Osteoblast (primary cell): ENCODE data around the gene PEX12. TPM values are rescaled to one million over a fixed set of nuclear protein-coding genes. Genes with fewer than 3 reads are reported as not detected.

Source experiments
- DNase-seq: peaks from one replicate; pipeline ENCODE4 v3.0.0; 2011; ENCODE audit warnings: low spot score, mixed read lengths; ENCODE audit not compliant: insufficient read length; ENCODE audit errors: missing footprints
- H2AFZ ChIP-seq: 2 replicates; pipeline ENCODE4 v1.6.0; 2011; ENCODE audit warnings: mild to moderate bottlenecking, low read length
- H3K27ac ChIP-seq: 2 replicates; pipeline ENCODE4 v1.5.1; 2011; ENCODE audit warnings: mild to moderate bottlenecking, low read depth, low read length, moderate library complexity
- H3K27me3 ChIP-seq: 2 replicates; pipeline ENCODE4 v1.6.0; 2012; ENCODE audit warnings: mild to moderate bottlenecking, control low read depth, inconsistent platforms, low read length, moderate library complexity; ENCODE audit not compliant: insufficient read depth
- H3K36me3 ChIP-seq: 2 replicates; pipeline ENCODE4 v1.5.1; 2011; ENCODE audit warnings: mild to moderate bottlenecking, low read length, control low read depth, moderate library complexity; ENCODE audit not compliant: insufficient read depth
- H3K4me1 ChIP-seq: 2 replicates; pipeline ENCODE4 v1.5.1; 2011; ENCODE audit warnings: mild to moderate bottlenecking, low read length, control low read depth, moderate library complexity; ENCODE audit not compliant: insufficient read depth
- H3K4me2 ChIP-seq: 2 replicates; pipeline ENCODE4 v1.6.0; 2011; ENCODE audit warnings: mild to moderate bottlenecking, low read length; ENCODE audit not compliant: insufficient read depth
- H3K4me3 ChIP-seq: fragments of 200-600 bp; sonication (generic); 3 replicates; pipeline ENCODE4 v1.5.1; 2012; ENCODE audit warnings: mild to moderate bottlenecking, low read length, inconsistent platforms; ENCODE audit not compliant: insufficient read depth
- H3K79me2 ChIP-seq: 2 replicates; pipeline ENCODE4 v1.6.0; 2012; ENCODE audit warnings: mild to moderate bottlenecking, low read length, control low read depth, inconsistent platforms; ENCODE audit not compliant: insufficient read depth
- H3K9me3 ChIP-seq: 2 replicates; pipeline ENCODE4 v1.5.1; 2011; ENCODE audit warnings: low read depth, low read length, control low read depth
- H4K20me1 ChIP-seq: 2 replicates; pipeline ENCODE4 v1.6.0; 2012; ENCODE audit warnings: mild to moderate bottlenecking, low read length, control low read depth; ENCODE audit not compliant: insufficient read depth
- total RNA-seq: library from RNA; depleted of rRNA; stranded (reverse); fragments of >200 nt; gene quantifications from 2 replicates; pipeline ENCODE4 v1.2.3, GENCODE V29; 2012
- TF ChIP-seq, protein P1 (sequence below): IDR thresholded peaks from 2 replicates; pipeline ENCODE4 v1.5.1; 2011; ENCODE audit warnings: mild to moderate bottlenecking, low read depth, low read length, moderate library complexity; ENCODE audit errors: extremely low read depth

PEX12 gene
- total RNA-seq, 1 donor: 8.0 TPM

DNA sequence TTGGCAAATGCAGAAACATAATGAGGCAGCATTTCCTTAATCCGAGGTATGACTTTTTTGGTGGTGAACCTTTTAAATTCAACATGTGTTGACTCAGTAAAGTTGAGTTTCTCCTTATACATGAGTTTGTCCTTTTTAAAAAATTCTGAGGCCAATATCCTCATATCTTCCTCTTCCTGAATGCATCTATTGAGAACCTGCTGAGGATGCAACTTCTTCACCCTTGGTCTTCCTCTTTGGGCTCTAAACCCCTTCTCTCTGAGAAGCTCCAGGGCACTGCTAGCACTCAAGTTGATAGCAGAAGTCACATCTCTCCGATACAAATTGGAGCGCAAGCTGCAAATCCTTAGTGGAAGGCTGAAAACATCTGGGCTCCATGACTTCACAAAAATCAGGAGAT, 21.0 kb downstream of the PEX12 start:
- Histone ChIP-seq H3K4me2 (no peak overlapping the region), H3K79me2 (no peaks in the 10 kb centered on the region), H2AFZ (no peak overlapping the region), H3K4me3 (no peak overlapping the region), H3K27ac (no peak overlapping the region), H3K4me1 (no peaks in the 10 kb centered on the region), H3K27me3 (peaks cover 29% of the 10 kb centered on the region), H3K36me3 (no peaks in the 10 kb centered on the region), H3K9me3 (no peaks in the 10 kb centered on the region), H4K20me1 (no peaks in the 10 kb centered on the region)
- no peak for DNase-seq
- TF ChIP-seq, protein P1, sequence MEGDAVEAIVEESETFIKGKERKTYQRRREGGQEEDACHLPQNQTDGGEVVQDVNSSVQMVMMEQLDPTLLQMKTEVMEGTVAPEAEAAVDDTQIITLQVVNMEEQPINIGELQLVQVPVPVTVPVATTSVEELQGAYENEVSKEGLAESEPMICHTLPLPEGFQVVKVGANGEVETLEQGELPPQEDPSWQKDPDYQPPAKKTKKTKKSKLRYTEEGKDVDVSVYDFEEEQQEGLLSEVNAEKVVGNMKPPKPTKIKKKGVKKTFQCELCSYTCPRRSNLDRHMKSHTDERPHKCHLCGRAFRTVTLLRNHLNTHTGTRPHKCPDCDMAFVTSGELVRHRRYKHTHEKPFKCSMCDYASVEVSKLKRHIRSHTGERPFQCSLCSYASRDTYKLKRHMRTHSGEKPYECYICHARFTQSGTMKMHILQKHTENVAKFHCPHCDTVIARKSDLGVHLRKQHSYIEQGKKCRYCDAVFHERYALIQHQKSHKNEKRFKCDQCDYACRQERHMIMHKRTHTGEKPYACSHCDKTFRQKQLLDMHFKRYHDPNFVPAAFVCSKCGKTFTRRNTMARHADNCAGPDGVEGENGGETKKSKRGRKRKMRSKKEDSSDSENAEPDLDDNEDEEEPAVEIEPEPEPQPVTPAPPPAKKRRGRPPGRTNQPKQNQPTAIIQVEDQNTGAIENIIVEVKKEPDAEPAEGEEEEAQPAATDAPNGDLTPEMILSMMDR: no peak

DNA sequence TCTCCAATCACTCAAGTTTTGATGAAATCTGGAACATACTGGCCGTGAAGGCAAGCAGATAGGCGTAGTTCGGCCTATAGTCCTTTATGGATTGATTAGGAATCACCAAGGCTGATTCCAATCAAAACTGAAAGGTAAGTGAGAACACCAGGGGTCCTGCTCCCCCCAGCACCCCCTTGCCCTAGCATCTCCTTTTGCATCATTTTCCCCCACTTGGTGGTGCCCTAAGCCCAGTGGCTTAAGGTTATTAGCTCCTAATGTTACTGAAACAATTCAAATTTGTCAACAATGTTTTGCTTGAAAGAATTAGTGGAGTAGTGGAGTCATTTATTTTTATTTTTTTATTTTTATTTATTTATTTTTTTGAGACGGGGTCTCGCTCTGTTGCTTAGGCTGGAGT, 22.7 kb downstream of the PEX12 start:
- Histone ChIP-seq H3K4me3 (no peak overlapping the region), H3K27me3 (peaks cover 29% of the 10 kb centered on the region), H3K79me2 (no peaks in the 10 kb centered on the region), H3K27ac (no peak overlapping the region), H3K9me3 (no peaks in the 10 kb centered on the region), H4K20me1 (no peaks in the 10 kb centered on the region), H3K4me2 (no peak overlapping the region), H2AFZ (no peak overlapping the region), H3K4me1 (no peaks in the 10 kb centered on the region), H3K36me3 (no peaks in the 10 kb centered on the region)
- no peak for DNase-seq
- TF ChIP-seq, protein P1: peak; percentile 21

DNA sequence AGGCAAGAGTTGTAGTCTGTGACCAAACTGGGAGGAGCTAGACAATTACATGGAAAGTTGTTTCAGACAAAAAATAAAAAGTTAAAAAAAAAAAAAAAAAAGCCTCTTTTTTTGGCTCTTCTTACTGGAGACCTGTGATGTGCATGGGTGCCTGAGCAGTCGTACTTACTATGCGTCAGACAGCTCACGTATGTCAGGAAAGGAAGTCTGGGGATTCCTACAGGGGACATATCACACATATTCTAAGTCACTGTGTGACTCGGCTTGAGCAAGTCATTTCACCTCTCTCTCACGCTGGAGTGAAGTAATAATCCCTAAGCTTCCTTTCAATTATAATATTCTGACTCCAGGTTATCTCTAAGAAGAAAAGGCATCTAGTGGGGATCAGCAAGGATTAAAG, 23.7 kb downstream of the PEX12 start:
- Histone ChIP-seq H2AFZ (no peak overlapping the region), H3K36me3 (no peaks in the 10 kb centered on the region), H3K4me3 (no peak overlapping the region), H3K27me3 (peaks cover 28% of the 10 kb centered on the region), H3K27ac (no peak overlapping the region), H3K9me3 (no peaks in the 10 kb centered on the region), H3K4me1 (no peaks in the 10 kb centered on the region), H3K79me2 (no peaks in the 10 kb centered on the region), H3K4me2 (no peak overlapping the region), H4K20me1 (no peaks in the 10 kb centered on the region)
- no peak for DNase-seq
- TF ChIP-seq, protein P1: no peak

DNA sequence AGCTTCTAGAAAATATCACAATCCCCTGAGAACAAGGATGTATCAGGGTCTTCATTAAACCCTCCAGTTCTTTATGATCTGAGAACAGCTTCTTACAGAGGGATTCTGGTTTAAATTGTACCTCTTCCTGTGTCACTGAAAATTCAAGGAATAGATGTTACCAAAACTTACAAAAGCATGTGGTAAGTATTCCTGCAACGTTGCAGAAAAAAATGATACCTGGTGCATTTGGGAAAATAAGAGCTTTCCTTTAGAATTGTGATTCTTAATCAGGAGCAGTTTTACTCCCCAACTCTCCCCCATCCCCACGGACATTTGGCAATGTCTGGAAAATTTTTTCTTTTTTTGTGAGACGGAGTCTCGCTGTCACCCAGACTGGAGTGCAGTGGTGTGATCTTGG, 25.1 kb downstream of the PEX12 start:
- H3K79me2 ChIP-seq: no peaks in the 10 kb centered on the region
- H4K20me1 ChIP-seq: no peaks in the 10 kb centered on the region
- H3K27ac ChIP-seq: no peak overlapping the region
- H3K4me1 ChIP-seq: no peaks in the 10 kb centered on the region
- no peak overlapping the region for H2AFZ ChIP-seq
- no peaks in the 10 kb centered on the region for H3K36me3 ChIP-seq
- no peaks in the 10 kb centered on the region for H3K9me3 ChIP-seq
- no peak overlapping the region for H3K4me3 ChIP-seq
- H3K27me3 ChIP-seq: peaks cover 27% of the 10 kb centered on the region
- TF ChIP-seq, protein P1: no peak
- no peak for DNase-seq
- H3K4me2 ChIP-seq: no peak overlapping the region
